K562 (cell line): Measurements from ENCODE around the gene PAQR8. TPM values are rescaled to one million over a fixed set of nuclear protein-coding genes. Genes with fewer than 3 reads are reported as not detected.

Source experiments
- ATAC-seq: fragments of 200-7000 bp; cut with Tn5 transposase; 3 replicates; pipeline ENCODE4 v1.9.1; 2020; ENCODE audit warnings: moderate library complexity
- BruUV-seq: library from RNA; stranded (reverse); fragments of 400-500 nt; replicated peaks from 2 replicates; lab custom pipeline; 2021; lab: Mats Ljungman, UMichigan
- CTCF ChIA-PET: fragments of 300-600 bp; formaldehyde crosslinking; extraction: SDS; loops from one replicate; lab custom pipeline; 2021; ENCODE audit warnings: low intra/inter-chr PET ratio; lab: Yijun Ruan, JAX
- POLR2A ChIA-PET: fragments of 300-600, 350-650 bp; sonication (Branson Sonifier 250); formaldehyde crosslinking; extraction: SDS; loops from one replicate; lab custom pipeline; 2021; ENCODE audit warnings: antibody characterized with exemption, inconsistent platforms; lab: Yijun Ruan, JAX
- DNase-seq, 4 experiments: peaks; one replicate each; pipeline versions ENCODE4 v3.0.0 to v3.0.0-alpha.2; 2011 to 2018; ENCODE audit warnings: low spot score in 3 of 4, mixed read lengths in 3 of 4; ENCODE audit errors: extremely low read depth in 1 of 4
- FAIRE-seq: peaks from 2 replicates; lab custom pipeline; 2011; peaks lifted over from hg19 to GRCh38; lab: Jason Lieb, UNC
- H2AFZ ChIP-seq: 2 replicates; pipeline ENCODE4 v1.6.0; 2011; ENCODE audit warnings: low read depth, low read length, control low read depth, inconsistent platforms
- H3K27ac ChIP-seq: fragments of 200-600 bp; 3 replicates; pipeline ENCODE4 v1.8.0; 2011; ENCODE audit warnings: low read depth, mild to moderate bottlenecking, control low read depth, inconsistent platforms, low read length, moderate library complexity, mixed read lengths; ENCODE audit errors: extremely low read depth
- H3K27me3 ChIP-seq, 2 experiments: fragments of 300-600 bp in 1 of 2; 2 replicates in 1 of 2; 3 replicates in 1 of 2; pipeline versions ENCODE4 v1.6.0 to v1.8.0; 2011; ENCODE audit warnings: inconsistent platforms in 2 of 2, low read length in 2 of 2, mild to moderate bottlenecking in 1 of 2, mixed read lengths in 1 of 2, moderate library complexity in 1 of 2; ENCODE audit not compliant: control insufficient read depth in 2 of 2, insufficient read depth in 2 of 2
- H3K36me3 ChIP-seq: fragments of 300-600 bp; 3 replicates; pipeline ENCODE4 v1.8.0; 2011; ENCODE audit warnings: mild to moderate bottlenecking, low read length, inconsistent platforms; ENCODE audit not compliant: control insufficient read depth, insufficient read depth
- H3K4me1 ChIP-seq, 2 experiments: fragments of 200-600 bp in 1 of 2; replicated peaks in 1 of 2; 2 replicates in 1 of 2; 3 replicates in 1 of 2; pipeline versions ENCODE4 v1.5.1 to v1.8.0; 2011; ENCODE audit warnings: inconsistent platforms in 2 of 2, low read length in 2 of 2, mild to moderate bottlenecking in 1 of 2, mixed read lengths in 1 of 2, moderate library complexity in 1 of 2; ENCODE audit not compliant: control insufficient read depth in 2 of 2, insufficient read depth in 2 of 2
- H3K4me2 ChIP-seq: 2 replicates; pipeline ENCODE4 v1.6.1; 2011; ENCODE audit warnings: low read length, control low read depth, inconsistent platforms, mixed read lengths; ENCODE audit not compliant: insufficient read depth
- H3K4me3 ChIP-seq: fragments of 200-600 bp; sonication (generic), shearing (Covaris generic); 2 replicates; pipeline ENCODE4 v1.5.1; 2016; ENCODE audit warnings: control low read depth, inconsistent platforms
- H3K79me2 ChIP-seq: fragments of 200-600 bp; 3 replicates; pipeline ENCODE4 v1.8.0; 2011; ENCODE audit warnings: low read length, inconsistent platforms; ENCODE audit not compliant: control insufficient read depth, insufficient read depth
- H3K9ac ChIP-seq, 2 experiments: 2 replicates each; pipeline versions ENCODE4 v1.6.0 to v1.6.1; 2011; ENCODE audit warnings: low read depth in 2 of 2, low read length in 2 of 2, control low read depth in 1 of 2, inconsistent platforms in 1 of 2, mild to moderate bottlenecking in 1 of 2, mixed read lengths in 1 of 2; ENCODE audit not compliant: insufficient read depth in 1 of 2
- H3K9me1 ChIP-seq: one replicate; pipeline ENCODE4 v1.6.0; 2011; ENCODE audit warnings: inconsistent platforms, mild to moderate bottlenecking, low read length, moderate library complexity; ENCODE audit not compliant: control insufficient read depth, insufficient read depth
- H3K9me3 ChIP-seq: replicated peaks from 2 replicates; pipeline ENCODE4 v1.5.1; 2011; ENCODE audit warnings: low read depth, low read length, inconsistent platforms; ENCODE audit not compliant: control insufficient read depth, insufficient read depth
- H4K20me1 ChIP-seq: replicated peaks from 2 replicates; pipeline ENCODE4 v1.6.1; 2011; ENCODE audit warnings: low read length, inconsistent platforms, mixed read lengths; ENCODE audit not compliant: control insufficient read depth, insufficient read depth
- BCL6 ChIP-seq: fragments of 250-450 bp; sonication (Bioruptor Pico); IDR thresholded peaks from 2 replicates; pipeline ENCODE4 v1.4.0; 2020
- EGR1 ChIP-seq: fragments of 450-650 bp; conservative IDR thresholded peaks from 2 replicates; pipeline ENCODE4 v1.6.1; 2017; ENCODE audit warnings: mild to moderate bottlenecking
- ELF4 ChIP-seq: fragments of 450-650 bp; formaldehyde crosslinking; IDR thresholded peaks from 2 replicates; pipeline ENCODE4 v1.4.0; 2022; ENCODE audit warnings: missing genetic modification characterization
- HLTF ChIP-seq: fragments of 450-650 bp; IDR thresholded peaks from 2 replicates; pipeline ENCODE4 v1.6.1; 2016
- HSF4 ChIP-seq: fragments of 250-450 bp; sonication (Bioruptor Pico); IDR thresholded peaks from 2 replicates; pipeline ENCODE4 v2.1.2; 2022; ENCODE audit warnings: mild to moderate bottlenecking, moderate library complexity, borderline replicate concordance
- SAFB ChIP-seq: fragments of 200-400 bp; formaldehyde crosslinking; IDR thresholded peaks from 2 replicates; pipeline ENCODE4 v1.6.1; 2017; ENCODE audit warnings: low read depth, low read length, borderline replicate concordance
- TCF3 ChIP-seq: sonication (generic); formaldehyde crosslinking; IDR thresholded peaks from 2 replicates; pipeline ENCODE4 v1.4.0; 2020; ENCODE audit warnings: mild to moderate bottlenecking, missing genetic modification reagents
- ZNF695 ChIP-seq: fragments of 450-650 bp; formaldehyde crosslinking; IDR thresholded peaks from 2 replicates; pipeline ENCODE4 v1.4.0; 2020; ENCODE audit warnings: mild to moderate bottlenecking, moderate library complexity
- WGBS: fragments of 100-300 bp; shearing (Covaris generic); methylation state at CpG from one replicate; pipeline ENCODE4 v1.1.6; 2016; ENCODE audit warnings: low coverage, mixed read lengths; ENCODE audit not compliant: insufficient coverage; ENCODE audit errors: missing lambda C conversion rate; 5-methylcytosine and 5-hydroxymethylcytosine counted together
- in situ Hi-C: fragments of 300-500 bp; cut with MboI; formaldehyde crosslinking; loops from 4 replicates; pipeline ENCODE4 v1.15.0; 2018; ENCODE audit warnings: inconsistent platforms, mixed read lengths
- intact Hi-C: fragments of 100-400 bp; cut with micrococcal nuclease; formaldehyde crosslinking; loops from 2 replicates; pipeline ENCODE4 v1.14.2; 2022
- polyA plus RNA-seq, 8 experiments: library from polyadenylated mRNA; depleted of rRNA in 4 of 8; stranded (reverse) in 5 of 8; unstranded in 3 of 8; fragments of >200 nt; fragmentation: Nextera tagmentation in 2 of 8; fragmentation: Illumina TruSeq in 1 of 8; extraction: Ambion mirVana in 2 of 8; extraction: Trizol in 1 of 8; gene quantifications; 2 replicates each; pipeline versions ENCODE4 v1.2.1 to v1.2.3, GENCODE V29; 2011 to 2014; ENCODE audit warnings: inconsistent platforms in 1 of 8, missing spikeins in 1 of 8
- total RNA-seq, 7 experiments: library from RNA; depleted of rRNA in 6 of 7; stranded (reverse); fragments of >200 nt in 6 of 7; fragmentation: Illumina TruSeq in 2 of 7; extraction: Trizol in 2 of 7; gene quantifications; 2 replicates each; pipeline versions ENCODE4 v1.2.1 to v1.2.3, GENCODE V29; 2011 to 2021; ENCODE audit warnings: low replicate concordance in 1 of 7
- TF ChIP-seq, protein P1 (sequence below), 2 experiments: fragments of 450-650 bp in 1 of 2; sonication (generic) in 1 of 2; formaldehyde crosslinking in 1 of 2; IDR thresholded peaks; 2 replicates each; pipeline versions ENCODE4 v1.7.1 to v1.9.0; 2016 to 2022; ENCODE audit warnings: inconsistent platforms in 1 of 2, mild to moderate bottlenecking in 1 of 2, missing genetic modification reagents in 1 of 2

Gene PAQR8
- total and polyA plus RNA-seq, 9 of the 15 experiments (the other 6 are each of a cell fraction or from before 2014, with no cell fraction given) = 1.4 to 10.2 (median 3.5) TPM

- POLR2A ChIA-PET = interaction anchor here (0.6 to 3.5 kb wide), 10 partner anchors 10 to 80 kb away, joined by 3 to 17 read pairs (median 4); partner anchors contain the start of gene MCM3
- Histone ChIP-seq H3K27ac (peak overlapping the region; percentile 78), H3K4me2 (peak overlapping the region; percentile 85), H2AFZ (peak overlapping the region; percentile 94), H4K20me1 (no peaks in the 10 kb centered on the region), H3K4me1 (peaks cover 20 to 33% of the 10 kb centered on the region in 2 experiments), H3K79me2 (peaks cover 54% of the 10 kb centered on the region), H3K4me3 (peak overlapping the region; percentile 85), H3K9me1 (no peaks in the 10 kb centered on the region), H3K36me3 (peaks cover 13% of the 10 kb centered on the region; the same call in 2 of the 3 replicates), H3K9me3 (no peaks in the 10 kb centered on the region), H3K27me3 (no peaks in the 10 kb centered on the region), H3K9ac (peak overlapping the region; percentile 77 to 97)
- 3% methylated on average over 55 of the region's 57 CpGs for WGBS
- no TSS peak for BruUV-seq
- CTCF ChIA-PET = interaction anchor here (1.0 kb wide), 1 partner anchor 76 kb away, joined by 3 read pairs; no protein-coding TSS in a partner anchor
- ATAC-seq (peak; percentile 61), DNase-seq (peak; percentile 47 to 63 (median 55)), FAIRE-seq (no peak)
- in situ Hi-C loops (no loop called here), intact Hi-C loops (loop anchor here (1.0 to 5.0 kb wide), 3 partner anchors 45 to 77 kb away; no protein-coding TSS in a partner anchor)
- TF ChIP-seq HSF4 (CRISPR knock-in tag) (no peak), BCL6 (CRISPR knock-in tag) (no peak), ZNF695 (CRISPR knock-in tag) (no peak), HLTF (no peak), TCF3 (CRISPR knock-in tag) (peak; percentile 5; the same call in 1 of the 2 replicates), EGR1 (peak; percentile 29), ELF4 (CRISPR knock-in tag) (no peak), SAFB (no peak)
- TF ChIP-seq, protein P1, sequence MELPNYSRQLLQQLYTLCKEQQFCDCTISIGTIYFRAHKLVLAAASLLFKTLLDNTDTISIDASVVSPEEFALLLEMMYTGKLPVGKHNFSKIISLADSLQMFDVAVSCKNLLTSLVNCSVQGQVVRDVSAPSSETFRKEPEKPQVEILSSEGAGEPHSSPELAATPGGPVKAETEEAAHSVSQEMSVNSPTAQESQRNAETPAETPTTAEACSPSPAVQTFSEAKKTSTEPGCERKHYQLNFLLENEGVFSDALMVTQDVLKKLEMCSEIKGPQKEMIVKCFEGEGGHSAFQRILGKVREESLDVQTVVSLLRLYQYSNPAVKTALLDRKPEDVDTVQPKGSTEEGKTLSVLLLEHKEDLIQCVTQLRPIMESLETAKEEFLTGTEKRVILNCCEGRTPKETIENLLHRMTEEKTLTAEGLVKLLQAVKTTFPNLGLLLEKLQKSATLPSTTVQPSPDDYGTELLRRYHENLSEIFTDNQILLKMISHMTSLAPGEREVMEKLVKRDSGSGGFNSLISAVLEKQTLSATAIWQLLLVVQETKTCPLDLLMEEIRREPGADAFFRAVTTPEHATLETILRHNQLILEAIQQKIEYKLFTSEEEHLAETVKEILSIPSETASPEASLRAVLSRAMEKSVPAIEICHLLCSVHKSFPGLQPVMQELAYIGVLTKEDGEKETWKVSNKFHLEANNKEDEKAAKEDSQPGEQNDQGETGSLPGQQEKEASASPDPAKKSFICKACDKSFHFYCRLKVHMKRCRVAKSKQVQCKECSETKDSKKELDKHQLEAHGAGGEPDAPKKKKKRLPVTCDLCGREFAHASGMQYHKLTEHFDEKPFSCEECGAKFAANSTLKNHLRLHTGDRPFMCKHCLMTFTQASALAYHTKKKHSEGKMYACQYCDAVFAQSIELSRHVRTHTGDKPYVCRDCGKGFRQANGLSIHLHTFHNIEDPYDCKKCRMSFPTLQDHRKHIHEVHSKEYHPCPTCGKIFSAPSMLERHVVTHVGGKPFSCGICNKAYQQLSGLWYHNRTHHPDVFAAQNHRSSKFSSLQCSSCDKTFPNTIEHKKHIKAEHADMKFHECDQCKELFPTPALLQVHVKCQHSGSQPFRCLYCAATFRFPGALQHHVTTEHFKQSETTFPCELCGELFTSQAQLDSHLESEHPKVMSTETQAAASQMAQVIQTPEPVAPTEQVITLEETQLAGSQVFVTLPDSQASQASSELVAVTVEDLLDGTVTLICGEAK (IDR thresholded peaks at IDR 0.05) = 0 out of 2 replicates have a peak, but pooled peaks have one; percentile 40
- TF ChIP-seq, protein P1 (CRISPR knock-in tag; IDR thresholded peaks at IDR 0.05) = no peak
Observed at GRCh38 chr6:52362443-52363227, 684 bp downstream of the PAQR8 start.
